NCI-H524 (cell line): Measurements from ENCODE around the gene MRPL36.

Source experiments
- DNase-seq, 2 experiments: peaks; one replicate each; lab custom pipeline; 2025; lab: John Stamatoyannopoulos, UW

MRPL36 gene

GRCh38 chr5:1781726-1782384 is 17.8 kb downstream of the MRPL36 start:
- DNase-seq: no peak

- DNase-seq: no peak
Measured at GRCh38 chr5:1781107-1781506, 18.5 kb downstream of the MRPL36 start.

GRCh38 chr5:1780614-1780930 is 19.1 kb downstream of the MRPL36 start:
- no peak for DNase-seq

GRCh38 chr5:1779782-1780613 is 19.6 kb downstream of the MRPL36 start:
- DNase-seq: no peak

- DNase-seq: no peak
Measured at GRCh38 chr5:1779021-1779680, 20.5 kb downstream of the MRPL36 start.

GRCh38 chr5:1778138-1779020 is 21.3 kb downstream of the MRPL36 start:
- DNase-seq: no peak

- no peak for DNase-seq
Measured at GRCh38 chr5:1777281-1778137, 22.1 kb downstream of the MRPL36 start.

- peak in 1 of 2 experiments; percentile 34 for DNase-seq
Measured at GRCh38 chr5:1776831-1777230, 22.8 kb downstream of the MRPL36 start.

- DNase-seq: peak in 1 of 2 experiments; percentile 60
Measured at GRCh38 chr5:1772634-1773033, 27.0 kb downstream of the MRPL36 start.

GRCh38 chr5:1771149-1772065 is 28.2 kb downstream of the MRPL36 start:
- no peak for DNase-seq

GRCh38 chr5:1770443-1770802 is 29.2 kb downstream of the MRPL36 start:
- DNase-seq: no peak

- DNase-seq: no peak
Measured at GRCh38 chr5:1769752-1770442, 29.7 kb downstream of the MRPL36 start.

- no peak for DNase-seq
Measured at GRCh38 chr5:1769017-1769640, 30.5 kb downstream of the MRPL36 start.

GRCh38 chr5:1768283-1769000 is 31.2 kb downstream of the MRPL36 start:
- no peak for DNase-seq

- DNase-seq: no peak
Measured at GRCh38 chr5:1767524-1768282, 31.9 kb downstream of the MRPL36 start.

- no peak for DNase-seq
Measured at GRCh38 chr5:1765880-1766235, 33.8 kb downstream of the MRPL36 start.

GRCh38 chr5:1765141-1765879 is 34.3 kb downstream of the MRPL36 start:
- no peak for DNase-seq
